Activated CD8-positive, alpha-beta memory T cell treated with anti-CD3 and anti-CD28 coated beads for 24 hours (primary cell): ENCODE data around the gene IL4I1.
A peak's percentile ranks its signal among the peaks of the same experiment; 100 is the strongest.
"Not testable (repeated sequence)": the region's sequence is repeated elsewhere in the genome, so short reads cannot be mapped to it uniquely, and the experiment has no call there.

Experiments used
- DNase-seq: peaks from one replicate; pipeline ENCODE4 v3.0.0-alpha.2; 2020

IL4I1 gene

GRCh38 chr19:49896863-49897621 is at the start of gene IL4I1:
Gene IL4I1, minus strand, starts transcription at chr19:49896887. Its CDS starts 727 bp downstream, at chr19:49896160.
- DNase-seq: peak; percentile 82

- DNase-seq: no peak
Observed at GRCh38 chr19:49946415-49946814, 49.7 kb upstream of the IL4I1 start.

GRCh38 chr19:49944567-49944966 is 47.9 kb upstream of the IL4I1 start:
- not testable (repeated sequence) for DNase-seq

- no peak for DNase-seq
Observed at GRCh38 chr19:49940482-49940791, 43.8 kb upstream of the IL4I1 start.

- no peak for DNase-seq
Observed at GRCh38 chr19:49939721-49940481, 43.2 kb upstream of the IL4I1 start.

GRCh38 chr19:49938662-49939061 is 42.0 kb upstream of the IL4I1 start:
- no peak for DNase-seq

- peak; percentile 94 for DNase-seq
Observed at GRCh38 chr19:49937750-49938381, 41.2 kb upstream of the IL4I1 start.

GRCh38 chr19:49936549-49936948 is 39.9 kb upstream of the IL4I1 start:
- no peak for DNase-seq

GRCh38 chr19:49933643-49934042 is 37.0 kb upstream of the IL4I1 start:
- DNase-seq: no peak

- no peak for DNase-seq
Observed at GRCh38 chr19:49932731-49933131, 36.0 kb upstream of the IL4I1 start.

GRCh38 chr19:49932041-49932451 is 35.4 kb upstream of the IL4I1 start:
- no peak for DNase-seq

- DNase-seq: no peak
Observed at GRCh38 chr19:49931293-49932040, 34.8 kb upstream of the IL4I1 start.

GRCh38 chr19:49930483-49931011 is 33.9 kb upstream of the IL4I1 start:
- no peak for DNase-seq

GRCh38 chr19:49929611-49930482 is 33.2 kb upstream of the IL4I1 start:
- peak; percentile 96 for DNase-seq

- peak; percentile 99 for DNase-seq
Observed at GRCh38 chr19:49929121-49929610, 32.5 kb upstream of the IL4I1 start, which contains the start of the genes ATF5 and NUP62. Gene ATF5, plus strand, starts transcription at chr19:49929205. Its CDS starts 1,646 bp downstream, at chr19:49930851. Gene NUP62, minus strand, starts transcription at chr19:49929504. Its CDS starts 19,697 bp downstream, at chr19:49909807.

- DNase-seq: no peak
Observed at GRCh38 chr19:49927526-49928264, 31.0 kb upstream of the IL4I1 start.

GRCh38 chr19:49926515-49926914 is 29.8 kb upstream of the IL4I1 start:
- no peak for DNase-seq

GRCh38 chr19:49925486-49925885 is 28.8 kb upstream of the IL4I1 start:
- DNase-seq: no peak

GRCh38 chr19:49924881-49925210 is 28.2 kb upstream of the IL4I1 start:
- not testable (repeated sequence) for DNase-seq

- no peak for DNase-seq
Observed at GRCh38 chr19:49924004-49924880, 27.6 kb upstream of the IL4I1 start.
